GM23248 (cell line): ENCODE measurements around the gene MSANTD2.

Experiments
- EZH2 ChIP-seq: fragments of 200-600 bp; sonication (generic); IDR thresholded peaks from 2 replicates; pipeline ENCODE4 v1.6.1; 2018; ENCODE audit warnings: antibody characterized with exemption, mild to moderate bottlenecking; ENCODE audit not compliant: insufficient read depth, poor library complexity, severe bottlenecking
- EZH2phosphoT487 ChIP-seq: fragments of 200-600 bp; sonication (generic); IDR thresholded peaks from 2 replicates; pipeline ENCODE4 v1.6.1; 2018; ENCODE audit warnings: antibody characterized with exemption, moderate library complexity, mild to moderate bottlenecking, low read depth; ENCODE audit not compliant: insufficient read depth

DNA sequence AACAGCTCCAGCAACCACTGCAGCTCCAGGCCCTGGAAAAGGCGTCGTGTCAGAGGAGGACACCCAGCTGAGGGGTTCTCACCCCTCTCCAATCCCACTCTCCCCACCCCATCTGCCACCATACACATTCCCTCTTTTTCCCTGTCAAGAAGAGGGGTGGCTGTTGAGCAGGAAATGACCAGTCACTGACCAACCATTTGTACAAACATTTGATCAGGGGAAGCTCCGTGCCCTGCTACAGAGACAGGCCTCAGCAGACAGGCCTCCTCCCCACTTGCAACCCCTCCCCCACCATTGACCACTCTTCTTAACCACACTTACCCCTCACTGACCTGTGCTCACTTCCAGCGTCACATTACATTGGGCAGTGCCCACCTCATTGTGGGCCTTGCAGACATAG lies 45.9 kb downstream of the MSANTD2 start:
- no peak for TF ChIP-seq EZH2phosphoT487
- TF ChIP-seq EZH2: no peak
